B cell (primary cell): ENCODE results near the gene PGBD4.

ENCODE experiments used
- CTCF ChIP-seq: fragments of 200-600 bp; IDR thresholded peaks from one replicate; pipeline ENCODE4 v1.8.0; 2022; ENCODE audit warnings: antibody characterized with exemption, mild to moderate bottlenecking
- EZH2 ChIP-seq: IDR thresholded peaks from 2 replicates; pipeline ENCODE4 v1.6.1; 2012; ENCODE audit warnings: borderline replicate concordance, low read depth, mild to moderate bottlenecking, moderate library complexity, low read length; ENCODE audit not compliant: insufficient read depth, poor library complexity, severe bottlenecking

DNA sequence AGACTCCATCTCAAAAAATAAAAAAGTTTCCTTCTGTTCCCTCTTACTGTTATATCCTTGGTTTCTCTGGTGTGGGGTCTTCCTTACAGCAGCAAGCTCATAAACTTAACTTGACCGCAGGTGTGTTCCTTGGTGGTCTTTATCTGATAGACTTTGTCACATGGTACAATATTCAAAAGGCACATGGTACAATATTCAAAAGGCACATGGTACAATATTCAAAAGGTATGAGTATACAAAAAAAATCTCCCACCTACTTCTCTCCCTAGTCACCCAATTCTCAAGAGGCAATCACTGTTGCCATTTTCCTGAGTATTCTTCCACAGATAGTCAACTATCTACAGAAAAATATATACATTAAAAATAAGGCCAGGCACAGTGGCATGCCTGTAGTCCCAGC is 4.5 kb downstream of the PGBD4 start:
- TF ChIP-seq CTCF (no peak), EZH2 (no peak)
